ENCODE data around the gene NEUROD2. TPM values are rescaled to one million over a fixed set of nuclear protein-coding genes. Genes with fewer than 3 reads are reported as not detected.

NEUROD2 gene
- polyA plus RNA-seq, 1 of the 3 experiments (the other 2 are of a cell fraction) = not detected

DNA sequence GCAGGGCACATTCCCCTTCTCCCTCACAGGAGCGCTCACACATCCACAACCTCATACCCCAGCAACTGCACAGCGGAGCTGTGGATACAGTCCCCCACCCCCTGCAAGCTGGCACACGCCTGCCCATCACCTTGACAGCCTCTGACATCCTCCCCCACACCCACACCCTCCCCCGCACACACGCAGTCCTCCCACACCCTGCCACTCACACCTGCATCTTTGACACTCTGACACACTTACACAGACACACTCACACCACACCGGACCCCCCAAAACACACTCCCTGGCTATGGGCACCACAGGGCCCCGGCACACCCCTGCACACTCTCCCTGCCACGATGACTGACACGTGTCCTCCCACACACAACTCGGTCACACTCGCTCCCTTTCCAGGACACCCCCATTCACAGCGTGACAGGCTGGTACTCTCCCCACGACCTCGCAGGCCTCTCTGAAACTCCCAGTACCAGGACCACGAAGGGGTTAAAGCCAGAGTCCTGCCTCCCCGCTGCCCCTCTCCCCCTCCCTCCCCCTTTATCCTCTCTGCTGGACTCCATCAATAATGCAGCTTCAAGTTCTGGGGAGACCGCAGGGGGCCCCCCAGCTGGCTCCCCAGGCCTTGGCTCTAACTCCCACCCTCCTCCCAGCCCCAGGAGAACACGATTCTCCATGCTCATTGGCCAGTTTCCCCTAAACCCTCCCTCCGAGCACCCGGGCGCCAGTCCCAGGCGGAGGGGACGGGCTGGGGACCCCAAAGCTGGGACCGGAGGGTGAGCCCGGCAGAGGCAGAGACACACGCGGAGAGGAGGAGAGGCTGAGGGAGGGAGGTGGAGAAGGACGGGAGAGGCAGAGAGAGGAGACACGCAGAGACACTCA, 18.7 kb upstream of the NEUROD2 start, which contains the start of gene PPP1R1B (continued):
- TF ChIP-seq ELF1 (IDR thresholded peaks at IDR 0.05) (no peak), GABPA (IDR thresholded peaks at IDR 0.05; ENCODE audit: low read depth) (no peak), MXI1 (IDR thresholded peaks at IDR 0.05; ENCODE audit: low read depth, low read length) (no peak)
- TF ChIP-seq, protein P1, sequence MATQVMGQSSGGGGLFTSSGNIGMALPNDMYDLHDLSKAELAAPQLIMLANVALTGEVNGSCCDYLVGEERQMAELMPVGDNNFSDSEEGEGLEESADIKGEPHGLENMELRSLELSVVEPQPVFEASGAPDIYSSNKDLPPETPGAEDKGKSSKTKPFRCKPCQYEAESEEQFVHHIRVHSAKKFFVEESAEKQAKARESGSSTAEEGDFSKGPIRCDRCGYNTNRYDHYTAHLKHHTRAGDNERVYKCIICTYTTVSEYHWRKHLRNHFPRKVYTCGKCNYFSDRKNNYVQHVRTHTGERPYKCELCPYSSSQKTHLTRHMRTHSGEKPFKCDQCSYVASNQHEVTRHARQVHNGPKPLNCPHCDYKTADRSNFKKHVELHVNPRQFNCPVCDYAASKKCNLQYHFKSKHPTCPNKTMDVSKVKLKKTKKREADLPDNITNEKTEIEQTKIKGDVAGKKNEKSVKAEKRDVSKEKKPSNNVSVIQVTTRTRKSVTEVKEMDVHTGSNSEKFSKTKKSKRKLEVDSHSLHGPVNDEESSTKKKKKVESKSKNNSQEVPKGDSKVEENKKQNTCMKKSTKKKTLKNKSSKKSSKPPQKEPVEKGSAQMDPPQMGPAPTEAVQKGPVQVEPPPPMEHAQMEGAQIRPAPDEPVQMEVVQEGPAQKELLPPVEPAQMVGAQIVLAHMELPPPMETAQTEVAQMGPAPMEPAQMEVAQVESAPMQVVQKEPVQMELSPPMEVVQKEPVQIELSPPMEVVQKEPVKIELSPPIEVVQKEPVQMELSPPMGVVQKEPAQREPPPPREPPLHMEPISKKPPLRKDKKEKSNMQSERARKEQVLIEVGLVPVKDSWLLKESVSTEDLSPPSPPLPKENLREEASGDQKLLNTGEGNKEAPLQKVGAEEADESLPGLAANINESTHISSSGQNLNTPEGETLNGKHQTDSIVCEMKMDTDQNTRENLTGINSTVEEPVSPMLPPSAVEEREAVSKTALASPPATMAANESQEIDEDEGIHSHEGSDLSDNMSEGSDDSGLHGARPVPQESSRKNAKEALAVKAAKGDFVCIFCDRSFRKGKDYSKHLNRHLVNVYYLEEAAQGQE (IDR thresholded peaks at IDR 0.05; ENCODE audit: low read depth, low read length) = no peak

DNA sequence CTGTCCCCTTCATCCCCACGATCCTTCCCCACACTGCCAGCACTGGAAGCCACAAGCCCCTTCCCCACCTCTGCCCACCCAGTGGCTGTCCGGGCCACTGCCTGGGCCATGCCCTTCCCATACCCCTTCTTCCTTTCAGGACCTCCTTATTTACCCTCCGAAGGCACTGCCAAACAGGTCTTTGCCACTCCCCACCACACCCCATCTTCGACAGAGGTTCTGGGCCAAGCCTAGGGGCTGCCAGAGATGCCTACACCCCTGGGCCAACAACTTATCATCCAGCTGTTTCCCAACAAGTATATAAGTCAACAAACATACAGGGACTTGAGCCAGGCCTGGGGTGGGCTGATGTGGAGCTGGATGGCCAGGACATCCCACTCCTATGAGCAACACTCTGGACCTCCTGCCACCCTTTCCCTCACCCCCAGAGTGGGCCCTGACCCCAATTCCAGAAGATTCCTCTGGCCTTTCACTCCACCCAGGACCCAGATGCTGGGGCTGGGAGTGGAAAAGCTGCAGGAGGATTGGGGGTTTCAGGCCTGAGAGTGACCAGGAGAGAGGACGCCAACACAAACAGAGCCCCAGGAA, 17.6 kb upstream of the NEUROD2 start:
- H3K4me1 ChIP-seq (ENCODE audit: control insufficient read depth in 1 of 2, insufficient read depth in 2 of 2, low read depth in 1 of 2, low read length in 1 of 2) = peaks cover 0 to 8% of the 10 kb centered on the region in 2 experiments; a peak in 1 of 4 replicates
- H3K9me2 ChIP-seq = no peaks in the 10 kb centered on the region
- TF ChIP-seq, protein P2, sequence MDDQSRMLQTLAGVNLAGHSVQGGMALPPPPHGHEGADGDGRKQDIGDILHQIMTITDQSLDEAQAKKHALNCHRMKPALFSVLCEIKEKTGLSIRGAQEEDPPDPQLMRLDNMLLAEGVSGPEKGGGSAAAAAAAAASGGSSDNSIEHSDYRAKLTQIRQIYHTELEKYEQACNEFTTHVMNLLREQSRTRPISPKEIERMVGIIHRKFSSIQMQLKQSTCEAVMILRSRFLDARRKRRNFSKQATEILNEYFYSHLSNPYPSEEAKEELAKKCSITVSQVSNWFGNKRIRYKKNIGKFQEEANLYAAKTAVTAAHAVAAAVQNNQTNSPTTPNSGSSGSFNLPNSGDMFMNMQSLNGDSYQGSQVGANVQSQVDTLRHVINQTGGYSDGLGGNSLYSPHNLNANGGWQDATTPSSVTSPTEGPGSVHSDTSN (IDR thresholded peaks at IDR 0.05) = no peak
- TF ChIP-seq JUND (IDR thresholded peaks at IDR 0.05) (no peak), USF2 (IDR thresholded peaks at IDR 0.05; ENCODE audit: borderline replicate concordance, low read depth, low read length) (no peak), FOSL2 (IDR thresholded peaks at IDR 0.05; ENCODE audit: borderline replicate concordance, low read depth) (no peak), ZBTB33 (IDR thresholded peaks at IDR 0.05; ENCODE audit: borderline replicate concordance, low read depth) (no peak), EZH2phosphoT487 (IDR thresholded peaks at IDR 0.05; ENCODE audit: borderline replicate concordance, low read depth) (no peak), EP300 (IDR thresholded peaks at IDR 0.05; ENCODE audit: borderline replicate concordance in 1 of 2, low read depth in 1 of 2, low read length in 1 of 2) (no peak), GABPA (IDR thresholded peaks at IDR 0.05; ENCODE audit: low read depth) (no peak), YY1 (IDR thresholded peaks at IDR 0.05; ENCODE audit: low read depth) (no peak), RCOR1 (IDR thresholded peaks at IDR 0.05; ENCODE audit: low read length) (no peak), NRF1 (IDR thresholded peaks at IDR 0.05; ENCODE audit: low read depth, low read length) (no peak), MEF2A (IDR thresholded peaks at IDR 0.05; ENCODE audit: borderline replicate concordance, low read depth) (no peak), RAD21 (IDR thresholded peaks at IDR 0.05; ENCODE audit: low read length) (no peak)
- TF ChIP-seq, protein P3, sequence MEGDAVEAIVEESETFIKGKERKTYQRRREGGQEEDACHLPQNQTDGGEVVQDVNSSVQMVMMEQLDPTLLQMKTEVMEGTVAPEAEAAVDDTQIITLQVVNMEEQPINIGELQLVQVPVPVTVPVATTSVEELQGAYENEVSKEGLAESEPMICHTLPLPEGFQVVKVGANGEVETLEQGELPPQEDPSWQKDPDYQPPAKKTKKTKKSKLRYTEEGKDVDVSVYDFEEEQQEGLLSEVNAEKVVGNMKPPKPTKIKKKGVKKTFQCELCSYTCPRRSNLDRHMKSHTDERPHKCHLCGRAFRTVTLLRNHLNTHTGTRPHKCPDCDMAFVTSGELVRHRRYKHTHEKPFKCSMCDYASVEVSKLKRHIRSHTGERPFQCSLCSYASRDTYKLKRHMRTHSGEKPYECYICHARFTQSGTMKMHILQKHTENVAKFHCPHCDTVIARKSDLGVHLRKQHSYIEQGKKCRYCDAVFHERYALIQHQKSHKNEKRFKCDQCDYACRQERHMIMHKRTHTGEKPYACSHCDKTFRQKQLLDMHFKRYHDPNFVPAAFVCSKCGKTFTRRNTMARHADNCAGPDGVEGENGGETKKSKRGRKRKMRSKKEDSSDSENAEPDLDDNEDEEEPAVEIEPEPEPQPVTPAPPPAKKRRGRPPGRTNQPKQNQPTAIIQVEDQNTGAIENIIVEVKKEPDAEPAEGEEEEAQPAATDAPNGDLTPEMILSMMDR (IDR thresholded peaks at IDR 0.05) = no peak
- TF ChIP-seq, protein P4, sequence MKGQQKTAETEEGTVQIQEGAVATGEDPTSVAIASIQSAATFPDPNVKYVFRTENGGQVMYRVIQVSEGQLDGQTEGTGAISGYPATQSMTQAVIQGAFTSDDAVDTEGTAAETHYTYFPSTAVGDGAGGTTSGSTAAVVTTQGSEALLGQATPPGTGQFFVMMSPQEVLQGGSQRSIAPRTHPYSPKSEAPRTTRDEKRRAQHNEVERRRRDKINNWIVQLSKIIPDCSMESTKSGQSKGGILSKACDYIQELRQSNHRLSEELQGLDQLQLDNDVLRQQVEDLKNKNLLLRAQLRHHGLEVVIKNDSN (IDR thresholded peaks at IDR 0.05; ENCODE audit: borderline replicate concordance, low read depth) = no peak
- no peak overlapping the region for H3K27ac ChIP-seq (ENCODE audit: low read depth in 2 of 2, low read length in 1 of 2)
- H3K79me2 ChIP-seq (ENCODE audit: insufficient read depth) = no peaks in the 10 kb centered on the region
- ChIA-PET POLR2A (no interaction called here), CTCF (interaction anchor here (0.8 to 14.5 kb wide), 10 partner anchors 12 to 363 kb away, joined by 3 to 483 read pairs (median 44); partner anchors contain the start of genes MIEN1, NEUROD2, PNMT and STARD3)
- 0 out of 2 replicates have a peak, but pooled peaks cover 4% of the 10 kb centered on the region for H4K20me1 ChIP-seq (ENCODE audit: insufficient read depth)
- peaks cover 3% of the 10 kb centered on the region for H3F3A ChIP-seq (replicated peaks; ENCODE audit: insufficient read depth)
- no peaks in the 10 kb centered on the region for H3K36me3 ChIP-seq (replicated peaks in 1 of 2; ENCODE audit: control insufficient read depth in 1 of 2, insufficient read depth in 2 of 2, low read length in 1 of 2)
- no peaks in the 10 kb centered on the region for H3K9me3 ChIP-seq
- H3K9ac ChIP-seq = no peak overlapping the region
- H3K4me2 ChIP-seq = no peak overlapping the region
- no peak for DNase-seq
- no peak overlapping the region for H3K4me3 ChIP-seq (ENCODE audit: low read depth in 2 of 2, low read length in 1 of 2)
- no peak overlapping the region for H2AFZ ChIP-seq (ENCODE audit: low read depth)
- WGBS (ENCODE audit: low lambda C conversion rate) = 61% methylated on average over 4 of the region's 5 CpGs
- H3K27me3 ChIP-seq (ENCODE audit: insufficient read depth) = peaks cover 36% of the 10 kb centered on the region
